GM18519 (cell line): Measurements from ENCODE around the gene PEPD.

Experiments
- ATAC-seq: cut with Tn5 transposase; IDR thresholded peaks from one replicate; pipeline ENCODE4 v1.9.1; 2021; ENCODE audit warnings: mild to moderate bottlenecking, moderate library complexity; ENCODE audit not compliant: unreplicated experiment, low FRiP score

Gene PEPD

GRCh38 chr19:33400856-33401682 is 120.5 kb downstream of the PEPD start:
- ATAC-seq, result no peak

GRCh38 chr19:33399745-33400681 is 121.6 kb downstream of the PEPD start:
- no peak for ATAC-seq

- ATAC-seq, result no peak
These were observed 122.4 kb downstream of the PEPD start for GRCh38 chr19:33399081-33399744.

- ATAC-seq, result no peak
These were observed 123.1 kb downstream of the PEPD start for GRCh38 chr19:33398361-33399060.

GRCh38 chr19:33397536-33398360 is 123.8 kb downstream of the PEPD start:
- ATAC-seq, result no peak

- ATAC-seq, result no peak
These were observed 124.7 kb downstream of the PEPD start for GRCh38 chr19:33396701-33397535.

GRCh38 chr19:33395561-33396550 is 125.7 kb downstream of the PEPD start:
- no peak for ATAC-seq

- no peak for ATAC-seq
These were observed 126.6 kb downstream of the PEPD start for GRCh38 chr19:33394723-33395560.

- ATAC-seq, result no peak
These were observed 127.4 kb downstream of the PEPD start for GRCh38 chr19:33394006-33394722.

GRCh38 chr19:33393286-33394005 is 128.1 kb downstream of the PEPD start:
- ATAC-seq, result no peak

- ATAC-seq, result no peak
These were observed 129.0 kb downstream of the PEPD start for GRCh38 chr19:33392341-33393285.

- ATAC-seq, result no peak
These were observed 129.9 kb downstream of the PEPD start for GRCh38 chr19:33391631-33392249.

- ATAC-seq, result no peak
These were observed 130.5 kb downstream of the PEPD start for GRCh38 chr19:33390908-33391630.
